Cardiac muscle cell (in vitro differentiated cells and primary cell): Measurements from ENCODE around the gene SLITRK2. TPM values are rescaled to one million over a fixed set of nuclear protein-coding genes. Genes with fewer than 3 reads are reported as not detected.
A peak's percentile ranks its signal among the peaks of the same experiment; 100 is the strongest.

Source experiments
- DNase-seq, 2 donors: peaks; one replicate each; pipeline versions ENCODE4 v3.0.0 to v3.0.0-alpha.2; 2010 to 2017; ENCODE audit warnings: low read depth in 1 of 2, low spot score in 1 of 2
- H3K27ac ChIP-seq: fragments of 200-600 bp; sonication (generic); 2 replicates; pipeline ENCODE4 v1.5.1; 2016
- H3K27me3 ChIP-seq: fragments of 200-600 bp; sonication (generic); 2 replicates; pipeline ENCODE4 v1.6.0; 2016; ENCODE audit warnings: control low read depth
- H3K36me3 ChIP-seq: fragments of 200-600 bp; sonication (generic); 2 replicates; pipeline ENCODE4 v1.5.1; 2016; ENCODE audit warnings: control low read depth
- H3K4me1 ChIP-seq: fragments of 200-600 bp; sonication (generic); 2 replicates; pipeline ENCODE4 v1.8.1; 2017; ENCODE audit warnings: low read depth, mild to moderate bottlenecking, mixed run types
- H3K4me3 ChIP-seq: fragments of 200-600 bp; sonication (generic); 2 replicates; pipeline ENCODE4 v1.5.1; 2016; ENCODE audit warnings: mild to moderate bottlenecking
- H3K9me3 ChIP-seq: fragments of 200-600 bp; sonication (generic); 2 replicates; pipeline ENCODE4 v1.5.1; 2017; ENCODE audit warnings: low read depth, mild to moderate bottlenecking, control low read depth
- polyA plus RNA-seq: library from polyadenylated mRNA; unstranded; fragments of >200 nt; fragmentation: Nextera tagmentation; extraction: Ambion mirVana; gene quantifications from 2 replicates; pipeline ENCODE4 v1.2.1, GENCODE V29; 2016
- total RNA-seq: library from RNA; depleted of rRNA; stranded (reverse); fragments of >200 nt; gene quantifications from 2 replicates; pipeline ENCODE4 v1.2.3, GENCODE V29; 2016
- TF ChIP-seq, protein P1 (sequence below): IDR thresholded peaks from 2 replicates; pipeline ENCODE4 v1.5.1; 2012; ENCODE audit warnings: low read depth, mild to moderate bottlenecking, low read length

The SLITRK2 gene, protein sequence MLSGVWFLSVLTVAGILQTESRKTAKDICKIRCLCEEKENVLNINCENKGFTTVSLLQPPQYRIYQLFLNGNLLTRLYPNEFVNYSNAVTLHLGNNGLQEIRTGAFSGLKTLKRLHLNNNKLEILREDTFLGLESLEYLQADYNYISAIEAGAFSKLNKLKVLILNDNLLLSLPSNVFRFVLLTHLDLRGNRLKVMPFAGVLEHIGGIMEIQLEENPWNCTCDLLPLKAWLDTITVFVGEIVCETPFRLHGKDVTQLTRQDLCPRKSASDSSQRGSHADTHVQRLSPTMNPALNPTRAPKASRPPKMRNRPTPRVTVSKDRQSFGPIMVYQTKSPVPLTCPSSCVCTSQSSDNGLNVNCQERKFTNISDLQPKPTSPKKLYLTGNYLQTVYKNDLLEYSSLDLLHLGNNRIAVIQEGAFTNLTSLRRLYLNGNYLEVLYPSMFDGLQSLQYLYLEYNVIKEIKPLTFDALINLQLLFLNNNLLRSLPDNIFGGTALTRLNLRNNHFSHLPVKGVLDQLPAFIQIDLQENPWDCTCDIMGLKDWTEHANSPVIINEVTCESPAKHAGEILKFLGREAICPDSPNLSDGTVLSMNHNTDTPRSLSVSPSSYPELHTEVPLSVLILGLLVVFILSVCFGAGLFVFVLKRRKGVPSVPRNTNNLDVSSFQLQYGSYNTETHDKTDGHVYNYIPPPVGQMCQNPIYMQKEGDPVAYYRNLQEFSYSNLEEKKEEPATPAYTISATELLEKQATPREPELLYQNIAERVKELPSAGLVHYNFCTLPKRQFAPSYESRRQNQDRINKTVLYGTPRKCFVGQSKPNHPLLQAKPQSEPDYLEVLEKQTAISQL
- total RNA-seq (under 0.01 and 0.09 TPM in 2 replicates), polyA plus RNA-seq (not detected in 2 replicates)

DNA sequence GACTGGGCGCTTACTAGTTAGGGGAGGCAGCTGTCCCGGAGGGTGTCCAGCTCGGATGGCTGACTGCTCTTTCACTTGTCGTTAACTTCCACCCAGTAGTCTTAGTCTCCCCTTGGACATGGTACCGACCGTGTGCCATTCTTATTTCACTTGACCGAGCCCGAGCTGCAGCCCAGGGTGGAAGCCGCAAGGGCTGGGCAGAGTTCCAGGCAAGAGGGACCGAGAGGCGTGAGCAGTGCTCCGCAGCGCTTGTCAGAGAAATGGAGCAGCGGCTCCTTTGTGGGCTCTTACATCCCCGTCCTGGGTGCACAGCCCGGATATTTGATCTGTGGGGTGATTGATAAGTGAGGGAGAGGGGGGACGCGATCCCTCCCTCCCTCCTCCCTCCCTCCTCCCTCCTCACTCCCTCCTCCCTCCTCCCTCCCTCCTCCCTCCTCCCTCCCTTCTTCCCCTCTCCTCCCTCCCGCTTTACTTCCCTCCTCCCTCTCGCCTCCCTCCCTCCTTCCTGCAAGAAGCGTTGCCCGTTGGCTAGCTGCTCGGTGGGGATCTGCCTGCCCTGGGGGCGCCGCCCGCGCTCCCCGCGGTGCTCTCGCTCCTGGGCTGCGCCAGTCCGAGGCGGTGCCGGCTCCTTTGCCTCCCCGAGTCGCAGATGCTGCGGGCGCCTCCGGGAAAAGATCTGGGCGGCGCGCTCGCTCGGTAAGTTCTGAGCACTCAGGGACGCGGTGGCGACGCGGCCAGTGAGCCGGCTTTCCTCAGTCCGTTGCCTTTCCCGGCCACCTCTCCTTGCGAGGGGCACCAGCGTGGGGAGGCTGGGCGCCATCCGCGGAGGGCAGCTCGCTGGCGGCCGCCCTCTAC lies at the start of gene SLITRK2:
Gene SLITRK2 (plus strand): TSS at position 499 of the 855 bp plus-strand sequence. CDS start 4,597 bp downstream, outside the sequence.
- Histone ChIP-seq H3K9me3 (no peaks in the 10 kb centered on the region), H3K36me3 (no peaks in the 10 kb centered on the region), H3K4me3 (peak within 1 kb of the TSS; percentile 26), H3K27ac (no peak within 1 kb of the TSS), H3K27me3 (peaks cover 94% of the 10 kb centered on the region), H3K4me1 (no peaks in the 10 kb centered on the region)
- peak; percentile 1 to 16 for DNase-seq
- TF ChIP-seq, protein P1, sequence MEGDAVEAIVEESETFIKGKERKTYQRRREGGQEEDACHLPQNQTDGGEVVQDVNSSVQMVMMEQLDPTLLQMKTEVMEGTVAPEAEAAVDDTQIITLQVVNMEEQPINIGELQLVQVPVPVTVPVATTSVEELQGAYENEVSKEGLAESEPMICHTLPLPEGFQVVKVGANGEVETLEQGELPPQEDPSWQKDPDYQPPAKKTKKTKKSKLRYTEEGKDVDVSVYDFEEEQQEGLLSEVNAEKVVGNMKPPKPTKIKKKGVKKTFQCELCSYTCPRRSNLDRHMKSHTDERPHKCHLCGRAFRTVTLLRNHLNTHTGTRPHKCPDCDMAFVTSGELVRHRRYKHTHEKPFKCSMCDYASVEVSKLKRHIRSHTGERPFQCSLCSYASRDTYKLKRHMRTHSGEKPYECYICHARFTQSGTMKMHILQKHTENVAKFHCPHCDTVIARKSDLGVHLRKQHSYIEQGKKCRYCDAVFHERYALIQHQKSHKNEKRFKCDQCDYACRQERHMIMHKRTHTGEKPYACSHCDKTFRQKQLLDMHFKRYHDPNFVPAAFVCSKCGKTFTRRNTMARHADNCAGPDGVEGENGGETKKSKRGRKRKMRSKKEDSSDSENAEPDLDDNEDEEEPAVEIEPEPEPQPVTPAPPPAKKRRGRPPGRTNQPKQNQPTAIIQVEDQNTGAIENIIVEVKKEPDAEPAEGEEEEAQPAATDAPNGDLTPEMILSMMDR: no peak

DNA sequence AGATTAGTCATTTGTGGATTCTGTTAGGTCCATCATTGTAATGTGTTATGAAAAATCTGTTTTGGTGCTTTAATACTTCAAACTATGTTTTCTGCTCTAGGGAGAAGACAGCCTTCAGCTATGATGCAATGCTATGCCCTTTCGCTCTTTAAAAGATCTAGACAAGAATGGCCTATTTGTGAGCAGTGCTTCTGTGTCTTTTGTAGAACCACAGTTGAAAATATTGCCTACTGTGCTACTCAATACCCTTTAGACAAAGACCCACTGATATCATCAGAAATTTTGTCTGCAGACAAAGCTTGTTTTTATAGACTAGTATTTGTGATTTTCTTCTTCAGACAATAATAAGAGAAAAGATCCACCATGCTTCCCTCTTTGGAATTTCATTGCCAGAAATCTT lies 44.6 kb upstream of the SLITRK2 start:
- Histone ChIP-seq H3K9me3 (no peaks in the 10 kb centered on the region), H3K4me3 (no peak overlapping the region), H3K27ac (no peak overlapping the region), H3K36me3 (no peaks in the 10 kb centered on the region), H3K27me3 (no peaks in the 10 kb centered on the region), H3K4me1 (no peaks in the 10 kb centered on the region)
- TF ChIP-seq, protein P1: no peak
- DNase-seq: no peak

DNA sequence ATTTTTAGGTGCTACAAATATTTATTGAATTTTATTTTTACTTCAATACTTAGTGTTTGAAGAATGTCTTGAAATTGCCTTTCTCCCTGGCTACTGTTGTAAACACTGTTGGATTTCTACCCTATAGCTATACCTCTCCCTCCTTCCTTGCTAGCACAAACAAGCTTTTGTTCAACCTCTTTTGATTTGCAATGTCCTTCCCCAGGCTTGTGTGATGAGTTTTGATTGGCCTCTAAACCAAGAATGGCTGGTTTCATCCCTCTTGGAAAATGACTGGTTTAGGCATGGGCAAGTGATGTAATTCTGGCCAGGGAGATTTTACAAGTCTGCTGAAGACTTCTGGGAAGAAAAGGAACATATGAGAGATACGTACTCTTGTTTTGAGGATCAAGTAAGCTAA lies 25.3 kb upstream of the SLITRK2 start:
- H3K36me3 ChIP-seq: no peaks in the 10 kb centered on the region
- no peak for DNase-seq
- TF ChIP-seq, protein P1: no peak
- no peaks in the 10 kb centered on the region for H3K9me3 ChIP-seq
- no peaks in the 10 kb centered on the region for H3K27me3 ChIP-seq
- H3K27ac ChIP-seq: no peak overlapping the region
- no peak overlapping the region for H3K4me3 ChIP-seq
- no peaks in the 10 kb centered on the region for H3K4me1 ChIP-seq

DNA sequence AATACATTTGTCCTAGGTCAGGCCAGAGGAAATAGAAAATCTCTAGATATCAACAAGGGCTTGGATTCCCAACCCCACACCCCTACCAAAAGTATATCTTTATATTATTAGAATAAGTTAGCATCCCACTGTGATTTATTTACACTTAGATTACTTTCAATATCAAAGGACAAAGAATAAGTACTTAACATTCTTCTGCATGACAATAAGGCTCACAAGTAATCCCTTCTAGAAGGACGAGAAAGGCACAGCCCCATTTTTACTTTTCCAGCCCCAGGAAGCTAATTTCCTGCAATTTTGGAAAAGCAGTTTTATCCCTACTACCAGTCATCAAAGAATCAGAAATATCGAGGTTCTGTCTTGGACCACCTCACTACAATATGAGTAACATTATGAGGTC lies 14.1 kb upstream of the SLITRK2 start:
- no peaks in the 10 kb centered on the region for H3K27me3 ChIP-seq
- H3K4me1 ChIP-seq: no peaks in the 10 kb centered on the region
- no peak overlapping the region for H3K27ac ChIP-seq
- TF ChIP-seq, protein P1: no peak
- H3K36me3 ChIP-seq: no peaks in the 10 kb centered on the region
- DNase-seq: no peak
- H3K9me3 ChIP-seq: no peaks in the 10 kb centered on the region
- H3K4me3 ChIP-seq: no peak overlapping the region

DNA sequence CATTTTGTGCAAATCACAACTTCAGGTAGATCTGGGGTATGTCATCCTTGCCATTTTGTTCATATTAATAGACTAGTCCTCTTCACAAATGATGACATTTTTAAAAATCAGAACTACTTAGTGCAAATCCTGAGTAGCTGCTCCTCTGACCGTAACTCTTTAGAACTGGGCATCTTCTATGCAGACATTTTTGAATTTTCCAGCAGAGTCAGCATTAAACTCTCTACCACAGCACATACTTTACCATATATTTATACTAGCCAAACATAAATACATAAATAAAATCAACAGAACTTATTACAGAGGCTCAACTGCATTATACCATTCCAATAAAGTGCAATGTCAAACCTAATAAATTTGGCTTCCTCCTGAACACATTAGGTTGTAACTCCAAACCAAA lies 4.5 kb upstream of the SLITRK2 start:
- no peak for DNase-seq
- no peaks in the 10 kb centered on the region for H3K36me3 ChIP-seq
- no peaks in the 10 kb centered on the region for H3K4me1 ChIP-seq
- TF ChIP-seq, protein P1: no peak
- H3K4me3 ChIP-seq: no peak overlapping the region
- H3K9me3 ChIP-seq: no peaks in the 10 kb centered on the region
- peaks cover 49% of the 10 kb centered on the region for H3K27me3 ChIP-seq
- no peak overlapping the region for H3K27ac ChIP-seq
